HG03025 (cell line): Measurements from ENCODE around the gene GNAO1.
"Not testable (repeated sequence)": the region's sequence is repeated elsewhere in the genome, so short reads cannot be mapped to it uniquely, and the experiment has no call there.

ENCODE experiments used
- ATAC-seq: cut with Tn5 transposase; IDR thresholded peaks from one replicate; pipeline ENCODE4 v1.9.1; 2021; ENCODE audit warnings: mild to moderate bottlenecking, moderate library complexity; ENCODE audit not compliant: unreplicated experiment, low FRiP score

GNAO1 gene

GRCh38 chr16:56373003-56373402, 181.7 kb downstream of the GNAO1 start:
- no peak for ATAC-seq

- not testable (repeated sequence) for ATAC-seq
These were observed 184.5 kb downstream of the GNAO1 start for GRCh38 chr16:56375792-56376191.

- not testable (repeated sequence) for ATAC-seq
These were observed 187.8 kb downstream of the GNAO1 start for GRCh38 chr16:56379044-56379443.

GRCh38 chr16:56380778-56381485, 189.6 kb downstream of the GNAO1 start:
- not testable (repeated sequence) for ATAC-seq

- ATAC-seq, result no peak
These were observed 191.2 kb downstream of the GNAO1 start for GRCh38 chr16:56382459-56382858.

GRCh38 chr16:56382901-56383355, 191.6 kb downstream of the GNAO1 start:
- no peak for ATAC-seq

- no peak for ATAC-seq
These were observed 192.9 kb downstream of the GNAO1 start for GRCh38 chr16:56384074-56384721.

GRCh38 chr16:56387396-56387795, 196.1 kb downstream of the GNAO1 start:
- no peak for ATAC-seq

GRCh38 chr16:56388209-56388608, 196.9 kb downstream of the GNAO1 start:
- ATAC-seq, result no peak

GRCh38 chr16:56389554-56389953, 198.3 kb downstream of the GNAO1 start:
- no peak for ATAC-seq

GRCh38 chr16:56396724-56397123, 205.4 kb downstream of the GNAO1 start:
- ATAC-seq, result not testable (repeated sequence)

- ATAC-seq, result no peak
These were observed 207.8 kb downstream of the GNAO1 start for GRCh38 chr16:56399047-56399446.

GRCh38 chr16:56399486-56399885, 208.2 kb downstream of the GNAO1 start:
- ATAC-seq, result no peak

GRCh38 chr16:56400458-56400857, 209.2 kb downstream of the GNAO1 start:
- no peak for ATAC-seq

GRCh38 chr16:56401482-56401881, 210.2 kb downstream of the GNAO1 start:
- no peak for ATAC-seq

GRCh38 chr16:56405977-56406672, 214.8 kb downstream of the GNAO1 start:
- ATAC-seq, result no peak
